H9 (cell line): ENCODE data around the gene TNIP1. TPM values are rescaled to one million over a fixed set of nuclear protein-coding genes. Genes with fewer than 3 reads are reported as not detected.

ENCODE experiments used
- DNase-seq: peaks from one replicate; pipeline ENCODE4 v3.0.0-alpha.2; 2017
- H2AFZ ChIP-seq: one replicate; pipeline ENCODE4 v1.6.1; 2013; ENCODE audit warnings: mild to moderate bottlenecking, low read length, control low read depth, moderate library complexity
- H2AK5ac ChIP-seq: 2 replicates; pipeline ENCODE4 v1.6.1; 2013; ENCODE audit warnings: low read length, control low read depth, mixed read lengths; ENCODE audit not compliant: insufficient read length
- H2BK120ac ChIP-seq: one replicate; pipeline ENCODE4 v1.6.1; 2013; ENCODE audit warnings: low read depth, mild to moderate bottlenecking, low read length, control low read depth, inconsistent platforms; ENCODE audit not compliant: poor library complexity, severe bottlenecking
- H2BK12ac ChIP-seq: 2 replicates; pipeline ENCODE4 v1.6.1; 2013; ENCODE audit warnings: low read length, control low read depth, mixed read lengths, low read depth; ENCODE audit not compliant: insufficient read length
- H2BK15ac ChIP-seq: 2 replicates; pipeline ENCODE4 v1.6.1; 2013; ENCODE audit warnings: low read depth, low read length, control low read depth
- H2BK20ac ChIP-seq: one replicate; pipeline ENCODE4 v1.6.1; 2013; ENCODE audit warnings: low read depth, mild to moderate bottlenecking, low read length, control low read depth, inconsistent platforms; ENCODE audit not compliant: poor library complexity, severe bottlenecking
- H2BK5ac ChIP-seq: 2 replicates; pipeline ENCODE4 v1.6.1; 2013; ENCODE audit warnings: low read length, control low read depth, mixed read lengths; ENCODE audit not compliant: insufficient read length
- H3K14ac ChIP-seq: 2 replicates; pipeline ENCODE4 v1.6.1; 2013; ENCODE audit warnings: low read length, control low read depth; ENCODE audit not compliant: insufficient read depth
- H3K18ac ChIP-seq: 2 replicates; pipeline ENCODE4 v1.6.1; 2013; ENCODE audit warnings: low read depth, mild to moderate bottlenecking, mixed read lengths, low read length, control low read depth; ENCODE audit not compliant: insufficient read length
- H3K23ac ChIP-seq: 2 replicates; pipeline ENCODE4 v1.6.1; 2013; ENCODE audit warnings: low read length, control low read depth, mixed read lengths, low read depth; ENCODE audit not compliant: insufficient read length
- H3K23me2 ChIP-seq: 2 replicates; pipeline ENCODE4 v1.6.1; 2013; ENCODE audit warnings: low read depth, mild to moderate bottlenecking, mixed read lengths, low read length, control low read depth; ENCODE audit not compliant: insufficient read length, poor library complexity, severe bottlenecking
- H3K27ac ChIP-seq: 2 replicates; pipeline ENCODE4 v1.5.1; 2013; ENCODE audit warnings: low read length, control low read depth, mixed read lengths, low read depth; ENCODE audit not compliant: insufficient read length
- H3K27me3 ChIP-seq: 2 replicates; pipeline ENCODE4 v1.6.1; 2013; ENCODE audit warnings: low read length, control low read depth, inconsistent platforms; ENCODE audit not compliant: insufficient read depth
- H3K4ac ChIP-seq: 2 replicates; pipeline ENCODE4 v1.6.1; 2013; ENCODE audit warnings: low read depth, mild to moderate bottlenecking, control low read depth, inconsistent platforms, low read length, moderate library complexity
- H3K4me1 ChIP-seq: 2 replicates; pipeline ENCODE4 v1.6.1; 2013; ENCODE audit warnings: low read length, control low read depth, inconsistent platforms; ENCODE audit not compliant: insufficient read depth
- H3K4me2 ChIP-seq: 2 replicates; pipeline ENCODE4 v1.6.1; 2013; ENCODE audit warnings: low read length, control low read depth, mixed read lengths; ENCODE audit not compliant: insufficient read length, insufficient read depth
- H3K56ac ChIP-seq: 2 replicates; pipeline ENCODE4 v1.6.1; 2013; ENCODE audit warnings: low read depth, mild to moderate bottlenecking, mixed read lengths, low read length, control low read depth; ENCODE audit not compliant: insufficient read length
- H3K79me1 ChIP-seq: 2 replicates; pipeline ENCODE4 v1.6.1; 2013; ENCODE audit warnings: low read depth, mild to moderate bottlenecking, moderate library complexity, low read length, control low read depth, inconsistent platforms; ENCODE audit not compliant: insufficient read depth, poor library complexity, severe bottlenecking
- H3K79me2 ChIP-seq: 2 replicates; pipeline ENCODE4 v1.6.1; 2013; ENCODE audit warnings: low read length, control low read depth, inconsistent platforms; ENCODE audit not compliant: insufficient read depth
- H3K9ac ChIP-seq: 2 replicates; pipeline ENCODE4 v1.6.1; 2013; ENCODE audit warnings: low read length, control low read depth, mixed read lengths; ENCODE audit not compliant: insufficient read length; ENCODE audit errors: extremely low read depth
- H3K9me3 ChIP-seq: one replicate; pipeline ENCODE4 v1.6.1; 2013; ENCODE audit warnings: low read depth, low read length, inconsistent platforms; ENCODE audit not compliant: control insufficient read depth
- H3T11ph ChIP-seq: one replicate; pipeline ENCODE4 v1.6.1; 2013; ENCODE audit warnings: mild to moderate bottlenecking, low read length, control low read depth, inconsistent platforms
- H4K20me1 ChIP-seq: one replicate; pipeline ENCODE4 v1.6.1; 2013; ENCODE audit not compliant: control insufficient read depth, insufficient read length, insufficient read depth
- H4K5ac ChIP-seq: 2 replicates; pipeline ENCODE4 v1.6.1; 2013; ENCODE audit warnings: low read depth, mild to moderate bottlenecking, mixed read lengths, low read length, control low read depth; ENCODE audit not compliant: insufficient read length
- H4K8ac ChIP-seq: replicated peaks from 2 replicates; pipeline ENCODE4 v1.6.1; 2013; ENCODE audit warnings: low read length, control low read depth, mixed read lengths, low read depth; ENCODE audit not compliant: insufficient read length
- H4K91ac ChIP-seq: 2 replicates; pipeline ENCODE4 v1.6.1; 2013; ENCODE audit warnings: low read depth, mild to moderate bottlenecking, moderate library complexity, mixed read lengths, low read length, control low read depth; ENCODE audit not compliant: insufficient read length
- H3K27ac Mint-ChIP-seq, 3 experiments: 2 replicates in 2 of 3; 3 replicates in 1 of 3; pipeline ENCODE4 v1.8.0; 2020 to 2021; ENCODE audit warnings: mixed read lengths in 3 of 3, mild to moderate bottlenecking in 1 of 3, moderate library complexity in 1 of 3
- H3K27me3 Mint-ChIP-seq: 2 replicates; pipeline ENCODE4 v1.8.0; 2021; ENCODE audit warnings: low read depth, mild to moderate bottlenecking, moderate library complexity, mixed read lengths
- H3K36me3 Mint-ChIP-seq, 3 experiments: 2 replicates in 2 of 3; 3 replicates in 1 of 3; pipeline ENCODE4 v1.8.0; 2020 to 2021; ENCODE audit warnings: low read depth in 3 of 3, mixed read lengths in 3 of 3; ENCODE audit not compliant: insufficient read depth in 1 of 3
- H3K4me1 Mint-ChIP-seq, 2 experiments: 2 replicates each; pipeline ENCODE4 v1.8.0; 2020; ENCODE audit warnings: mixed read lengths in 2 of 2
- H3K4me3 Mint-ChIP-seq, 2 experiments: 2 replicates in 1 of 2; 3 replicates in 1 of 2; pipeline ENCODE4 v1.8.0; 2020 to 2021; ENCODE audit warnings: mild to moderate bottlenecking in 2 of 2, mixed read lengths in 2 of 2, moderate library complexity in 1 of 2
- H3K9me3 Mint-ChIP-seq, 2 experiments: 2 replicates in 1 of 2; 3 replicates in 1 of 2; pipeline ENCODE4 v1.8.0; 2020; ENCODE audit warnings: mild to moderate bottlenecking in 2 of 2, mixed read lengths in 2 of 2, moderate library complexity in 1 of 2
- WGBS: extraction: QIAGEN DNeasy Blood & Tissue Kit; methylation state at CpG from one replicate; pipeline ENCODE4 v1.1.7; 2013; ENCODE audit warnings: missing lambda C conversion rate, low lambda C conversion rate, mixed read lengths; ENCODE audit not compliant: insufficient read length; ENCODE audit errors: extremely low coverage; 5-methylcytosine and 5-hydroxymethylcytosine counted together
- total RNA-seq: library from RNA; stranded (reverse); gene quantifications from 2 replicates; pipeline ENCODE4 v1.2.1, GENCODE V29; 2021
- TF ChIP-seq, protein P1 (sequence below): fragments of 200-600 bp; sonication (generic); conservative IDR thresholded peaks from 3 replicates; pipeline ENCODE4 v1.8.0; 2021; ENCODE audit warnings: antibody characterized with exemption, mild to moderate bottlenecking

The TNIP1 gene
- total RNA-seq, 1 experiment from 2014 or later, result 40.8 TPM

DNA sequence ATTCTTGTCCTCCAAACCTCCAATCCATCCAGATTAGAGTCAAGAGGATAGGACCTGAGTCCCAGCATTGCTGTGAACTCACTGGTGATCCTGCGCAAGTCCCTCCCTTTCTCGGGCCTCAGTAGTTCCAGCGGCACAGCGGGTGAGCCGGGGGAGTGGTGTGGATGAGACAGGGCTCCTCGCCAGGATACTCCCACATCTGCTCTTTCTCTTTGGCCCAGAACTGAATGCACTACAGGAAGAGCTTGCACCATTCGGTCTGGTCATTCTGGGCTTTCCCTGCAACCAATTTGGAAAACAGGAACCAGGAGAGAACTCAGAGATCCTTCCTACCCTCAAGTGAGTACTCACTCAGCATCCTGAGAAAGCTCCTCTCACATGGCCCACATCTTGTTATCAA, 54.2 kb downstream of the TNIP1 start:
- Histone ChIP-seq H3K9me3 (no peaks in the 10 kb centered on the region), H4K91ac (no peak overlapping the region), H2BK5ac (no peak overlapping the region), H3K18ac (no peak overlapping the region), H3K23ac (no peak overlapping the region), H3K79me1 (no peaks in the 10 kb centered on the region), H3K23me2 (no peaks in the 10 kb centered on the region), H3K14ac (no peak overlapping the region), H2BK12ac (no peak overlapping the region), H2BK120ac (no peak overlapping the region), H3T11ph (no peak overlapping the region), H3K4me2 (no peak overlapping the region), H4K8ac (no peak overlapping the region), H3K79me2 (no peaks in the 10 kb centered on the region), H2BK20ac (no peak overlapping the region), H2AK5ac (no peak overlapping the region), H2BK15ac (no peak overlapping the region), H3K4me1 (no peaks in the 10 kb centered on the region), H3K27ac (no peak overlapping the region), H2AFZ (no peak overlapping the region), H3K27me3 (no peaks in the 10 kb centered on the region; the same call in 1 of the 2 replicates), H4K20me1 (no peaks in the 10 kb centered on the region), H3K56ac (no peak overlapping the region), H3K9ac (no peak overlapping the region), H4K5ac (no peak overlapping the region), H3K4ac (no peak overlapping the region)
- TF ChIP-seq, protein P1, sequence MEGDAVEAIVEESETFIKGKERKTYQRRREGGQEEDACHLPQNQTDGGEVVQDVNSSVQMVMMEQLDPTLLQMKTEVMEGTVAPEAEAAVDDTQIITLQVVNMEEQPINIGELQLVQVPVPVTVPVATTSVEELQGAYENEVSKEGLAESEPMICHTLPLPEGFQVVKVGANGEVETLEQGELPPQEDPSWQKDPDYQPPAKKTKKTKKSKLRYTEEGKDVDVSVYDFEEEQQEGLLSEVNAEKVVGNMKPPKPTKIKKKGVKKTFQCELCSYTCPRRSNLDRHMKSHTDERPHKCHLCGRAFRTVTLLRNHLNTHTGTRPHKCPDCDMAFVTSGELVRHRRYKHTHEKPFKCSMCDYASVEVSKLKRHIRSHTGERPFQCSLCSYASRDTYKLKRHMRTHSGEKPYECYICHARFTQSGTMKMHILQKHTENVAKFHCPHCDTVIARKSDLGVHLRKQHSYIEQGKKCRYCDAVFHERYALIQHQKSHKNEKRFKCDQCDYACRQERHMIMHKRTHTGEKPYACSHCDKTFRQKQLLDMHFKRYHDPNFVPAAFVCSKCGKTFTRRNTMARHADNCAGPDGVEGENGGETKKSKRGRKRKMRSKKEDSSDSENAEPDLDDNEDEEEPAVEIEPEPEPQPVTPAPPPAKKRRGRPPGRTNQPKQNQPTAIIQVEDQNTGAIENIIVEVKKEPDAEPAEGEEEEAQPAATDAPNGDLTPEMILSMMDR, result no peak
- DNase-seq, result no peak
- no peaks in the 10 kb centered on the region for H3K9me3 Mint-ChIP-seq
- no peak overlapping the region for H3K27ac Mint-ChIP-seq
- H3K36me3 Mint-ChIP-seq, result peaks cover 0 to 18% (median 6%) of the 10 kb centered on the region in 3 experiments; a peak in 4 of 7 replicates
- H3K27me3 Mint-ChIP-seq, result peaks cover 10% of the 10 kb centered on the region
- H3K4me1 Mint-ChIP-seq, result no peaks in the 10 kb centered on the region
- H3K4me3 Mint-ChIP-seq, result no peak overlapping the region
- no CpG with 5 or more reads among the region's 7 CpGs for WGBS
